ENCODE measurements around the gene TMEM135.
"Not testable (repeated sequence)": the region's sequence is repeated elsewhere in the genome, so short reads cannot be mapped to it uniquely, and the experiment has no call there.

TMEM135 gene

DNA sequence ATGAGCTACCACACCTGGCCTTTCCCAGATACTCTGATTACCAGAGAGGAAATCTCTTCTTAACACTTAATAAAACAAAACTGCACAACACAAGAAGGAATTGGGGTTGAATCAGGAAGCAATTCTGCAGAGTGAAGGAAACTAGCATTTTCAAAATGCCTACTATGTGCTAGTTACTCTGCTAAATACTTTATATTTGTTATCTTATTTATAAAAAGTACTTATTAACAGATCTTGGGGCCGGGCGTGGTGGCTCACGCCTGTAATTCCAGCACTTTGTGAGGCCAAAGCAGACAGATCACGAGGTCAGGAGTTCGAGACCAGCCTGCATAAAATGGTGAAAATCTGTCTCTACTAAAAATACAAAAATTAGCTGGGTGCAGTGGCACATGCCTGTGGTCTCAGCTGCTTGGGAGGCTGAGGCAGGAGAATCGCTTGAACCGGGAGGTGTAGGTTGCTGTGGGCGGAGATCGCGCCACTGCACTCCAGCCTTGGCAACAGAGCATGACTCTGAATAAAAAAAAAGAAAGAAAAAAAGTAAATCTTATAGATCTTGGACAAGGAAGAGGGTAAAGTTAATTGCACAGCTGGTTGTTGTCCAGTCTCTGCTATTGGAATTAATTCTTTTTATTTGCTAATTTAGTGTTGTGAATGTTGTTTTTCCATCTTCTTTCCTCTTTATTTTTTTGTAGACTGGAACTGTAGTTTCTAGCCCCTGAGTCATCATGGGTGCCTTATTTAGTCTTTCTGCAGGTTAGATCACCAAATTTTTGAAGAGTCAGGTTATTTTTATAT is 22.1 kb downstream of the TMEM135 start:
- in situ Hi-C loops (cut with HindIII; ENCODE audit: low pct_ligation_motif_present, low pct_unique_long_range_greater_than_20kb, low sequenced_read_pairs), result no loop called here
- no peak for DNase-seq

DNA sequence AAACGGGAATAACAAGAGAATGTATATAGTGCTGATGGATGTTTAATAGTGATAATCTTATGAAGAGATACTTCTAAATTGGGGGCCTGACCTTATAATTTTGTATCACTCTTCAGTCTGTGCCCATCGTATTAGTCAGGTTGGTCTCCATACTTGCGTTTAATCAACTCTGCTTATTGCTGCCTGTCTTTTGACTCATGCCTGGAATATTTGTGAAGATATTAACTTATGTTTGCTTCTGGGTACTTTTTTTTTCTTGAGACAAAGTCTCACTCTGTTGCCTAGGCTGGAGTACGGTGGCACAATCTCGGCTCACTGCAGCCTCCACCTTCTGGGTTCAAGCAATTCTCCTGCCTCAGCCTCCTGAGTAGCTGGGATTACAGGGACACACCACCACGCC is 24.0 kb downstream of the TMEM135 start:
- in situ Hi-C loops (cut with HindIII; ENCODE audit: low pct_ligation_motif_present, low pct_unique_long_range_greater_than_20kb, low sequenced_read_pairs), result no loop called here
- no peak for DNase-seq

DNA sequence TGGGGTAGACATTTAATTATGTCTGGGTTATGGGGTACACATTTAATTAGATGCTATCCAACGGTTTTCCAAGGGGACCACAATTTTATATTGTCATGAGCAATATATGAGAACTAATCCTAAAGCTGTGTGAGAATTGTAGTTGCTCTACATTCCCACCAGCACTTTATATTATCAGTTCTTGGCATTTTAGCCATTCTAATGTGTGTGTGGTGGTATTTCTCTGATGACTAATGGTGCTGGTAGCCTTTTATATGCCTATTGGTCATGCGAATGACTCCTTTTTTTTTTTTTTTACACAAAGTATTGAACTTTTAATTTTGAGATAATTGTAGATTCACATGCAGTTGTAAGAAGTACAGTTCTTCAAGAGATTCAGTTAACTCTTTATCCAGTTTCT is 26.2 kb downstream of the TMEM135 start:
- no peak for DNase-seq
- in situ Hi-C loops (cut with HindIII; ENCODE audit: low pct_ligation_motif_present, low pct_unique_long_range_greater_than_20kb, low sequenced_read_pairs), result no loop called here

DNA sequence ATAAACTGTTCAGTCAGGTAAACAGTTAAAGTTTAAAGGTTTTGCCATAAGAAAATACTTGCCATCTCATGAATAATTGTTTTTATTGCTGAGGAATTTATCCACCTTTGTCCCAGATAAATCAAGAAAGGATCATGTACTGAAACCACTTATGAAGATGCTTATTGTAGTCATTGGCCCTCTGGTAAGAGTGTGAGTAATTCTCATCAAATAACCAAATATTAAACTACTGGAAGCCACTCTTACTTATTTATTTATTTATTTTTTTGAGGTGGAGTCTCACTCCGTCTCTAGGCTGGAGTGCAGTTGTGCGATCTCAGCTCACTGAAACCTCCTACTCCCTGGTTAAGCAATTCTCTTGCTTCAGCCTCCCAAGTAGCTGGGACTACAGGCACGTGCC is 35.1 kb downstream of the TMEM135 start:
- in situ Hi-C loops (cut with HindIII; ENCODE audit: low pct_ligation_motif_present, low pct_unique_long_range_greater_than_20kb, low sequenced_read_pairs), result no loop called here
- no peak for DNase-seq

DNA sequence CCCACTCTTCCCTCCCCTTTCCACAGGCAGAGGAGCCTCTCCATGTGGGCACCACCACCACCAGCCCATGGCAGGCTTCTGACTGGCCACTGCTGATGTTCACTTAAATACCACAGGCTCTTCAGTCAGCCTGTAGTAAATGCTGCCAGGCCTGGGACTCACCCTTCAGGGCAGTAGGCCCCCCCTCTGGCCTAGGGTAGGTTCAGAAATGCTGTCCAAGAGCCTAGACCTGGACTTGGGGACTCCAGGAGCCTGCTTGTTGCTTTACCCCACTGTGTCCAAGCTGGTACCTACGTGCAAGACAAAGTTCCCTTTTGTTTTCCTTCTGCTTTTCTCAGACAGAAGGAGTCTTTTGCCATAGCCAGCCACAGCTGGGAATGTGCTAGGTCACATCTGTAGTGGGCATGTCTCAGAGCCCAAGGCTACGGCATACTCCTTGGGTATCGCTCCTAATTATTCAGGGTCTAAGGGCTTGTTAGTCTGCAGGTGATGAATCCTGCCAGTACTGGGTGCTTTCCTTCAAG is 38.6 kb downstream of the TMEM135 start:
- DNase-seq, result no peak
- in situ Hi-C loops (cut with HindIII; ENCODE audit: low pct_ligation_motif_present, low pct_unique_long_range_greater_than_20kb, low sequenced_read_pairs), result no loop called here

DNA sequence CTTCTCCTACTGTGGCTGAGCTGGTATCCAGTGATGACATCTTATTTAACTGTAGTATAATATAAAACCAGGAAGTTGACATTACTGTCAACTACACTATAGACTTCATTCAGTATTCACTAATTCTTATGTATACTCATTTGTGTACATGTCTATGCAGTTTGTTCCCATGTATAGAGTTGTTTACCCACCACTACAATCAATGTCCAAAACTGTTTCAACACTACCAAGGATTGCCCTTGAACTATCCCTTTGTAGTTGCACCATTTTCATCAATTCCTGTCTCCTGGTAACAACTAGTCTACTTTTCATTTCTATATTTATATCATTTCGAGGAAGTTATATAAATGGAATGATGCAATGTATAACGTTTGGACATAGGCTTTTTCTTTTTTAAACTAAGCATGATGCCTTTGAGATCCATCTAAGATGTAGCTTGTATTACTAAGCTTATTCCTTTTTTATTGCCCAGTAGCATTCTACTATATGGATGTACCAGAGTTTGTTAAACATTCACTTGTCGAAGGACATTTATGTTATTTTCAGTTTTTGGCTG is 39.2 kb downstream of the TMEM135 start:
- DNase-seq, result no peak
- in situ Hi-C loops (cut with HindIII; ENCODE audit: low pct_ligation_motif_present, low pct_unique_long_range_greater_than_20kb, low sequenced_read_pairs), result no loop called here

DNA sequence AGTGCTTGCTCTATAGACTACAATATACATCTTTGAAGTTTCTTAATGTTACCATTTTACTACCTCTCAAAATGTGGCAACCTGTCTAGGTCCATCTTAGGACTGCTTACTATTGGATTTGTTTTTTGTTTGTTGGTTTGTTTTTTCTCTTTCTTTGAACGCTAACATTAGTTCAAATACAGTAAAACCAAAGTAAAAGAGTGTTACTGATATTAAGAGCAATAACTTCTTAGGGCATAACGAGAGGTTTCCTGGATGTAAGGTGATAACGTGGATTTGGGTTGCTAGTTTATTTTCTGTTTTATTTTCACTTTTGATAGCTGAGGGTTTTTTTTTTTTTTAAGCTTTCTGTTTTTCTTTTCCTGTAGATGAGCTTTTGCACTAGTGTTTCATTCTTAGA is 43.6 kb downstream of the TMEM135 start:
- in situ Hi-C loops (cut with HindIII; ENCODE audit: low pct_ligation_motif_present, low pct_unique_long_range_greater_than_20kb, low sequenced_read_pairs), result no loop called here
- no peak for DNase-seq

DNA sequence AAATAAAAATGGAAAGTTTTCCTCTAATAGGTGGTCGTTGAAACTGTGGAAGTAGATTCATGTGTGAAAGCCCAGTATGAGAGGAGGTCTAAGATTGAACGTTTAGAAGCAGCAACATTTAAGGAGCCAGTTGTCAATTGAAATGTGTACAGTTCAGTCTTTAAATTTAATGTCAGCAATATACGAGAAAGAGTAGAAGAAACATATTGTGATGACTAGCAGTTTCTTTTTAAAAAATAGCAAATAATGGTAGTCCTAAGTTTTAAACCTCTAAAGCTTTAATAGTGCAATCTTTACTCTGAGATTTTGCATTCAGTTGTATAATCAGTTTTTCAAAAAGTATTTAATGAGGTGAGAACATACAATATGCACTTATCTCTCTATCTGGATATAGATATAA is 44.9 kb downstream of the TMEM135 start:
- in situ Hi-C loops (cut with HindIII; ENCODE audit: low pct_ligation_motif_present, low pct_unique_long_range_greater_than_20kb, low sequenced_read_pairs), result no loop called here
- no peak for DNase-seq

DNA sequence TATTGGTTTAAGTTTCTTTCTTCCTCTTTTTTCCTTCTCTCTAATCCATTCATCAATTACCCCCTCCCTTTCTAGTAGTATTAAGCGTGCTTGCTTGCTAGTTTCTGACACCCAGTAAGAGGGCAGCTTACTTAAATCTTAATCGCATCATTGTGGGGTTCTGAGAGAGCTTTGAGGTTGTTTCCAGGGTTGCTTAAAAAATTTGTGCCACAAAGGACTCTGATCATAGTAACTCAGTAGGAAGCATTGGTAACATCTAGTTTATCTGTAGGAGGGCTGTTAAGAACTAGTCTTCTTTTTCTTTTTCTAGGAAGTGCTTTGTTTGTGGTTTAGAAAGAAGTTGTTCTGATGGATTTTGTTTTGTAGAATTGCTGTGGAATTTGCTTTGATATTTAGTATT is 45.3 kb downstream of the TMEM135 start:
- in situ Hi-C loops (cut with HindIII; ENCODE audit: low pct_ligation_motif_present, low pct_unique_long_range_greater_than_20kb, low sequenced_read_pairs), result no loop called here

DNA sequence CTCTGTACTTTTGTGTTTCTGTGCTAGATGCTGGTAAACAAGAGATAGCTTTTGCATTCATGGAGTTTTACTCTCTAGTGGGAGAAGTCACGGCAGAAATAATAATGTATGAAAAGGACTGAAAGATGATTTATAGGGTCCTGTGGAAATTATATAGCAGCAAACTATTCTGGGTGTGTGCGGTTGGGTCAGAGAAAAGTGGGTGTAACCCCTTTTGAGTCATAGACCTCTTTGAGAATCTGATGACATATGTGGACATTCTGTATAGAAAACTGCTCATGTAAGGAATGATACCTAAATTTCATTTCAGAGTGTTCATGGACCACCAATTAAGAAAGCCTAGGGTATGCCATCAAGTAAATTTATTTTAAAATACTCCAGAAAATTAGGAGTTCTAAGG is 54.4 kb downstream of the TMEM135 start:
- DNase-seq, result no peak
- in situ Hi-C loops (cut with HindIII; ENCODE audit: low pct_ligation_motif_present, low pct_unique_long_range_greater_than_20kb, low sequenced_read_pairs), result no loop called here

More for the DNA sequence above, 45.3 kb downstream of the TMEM135 start:
- no peak for DNase-seq

DNA sequence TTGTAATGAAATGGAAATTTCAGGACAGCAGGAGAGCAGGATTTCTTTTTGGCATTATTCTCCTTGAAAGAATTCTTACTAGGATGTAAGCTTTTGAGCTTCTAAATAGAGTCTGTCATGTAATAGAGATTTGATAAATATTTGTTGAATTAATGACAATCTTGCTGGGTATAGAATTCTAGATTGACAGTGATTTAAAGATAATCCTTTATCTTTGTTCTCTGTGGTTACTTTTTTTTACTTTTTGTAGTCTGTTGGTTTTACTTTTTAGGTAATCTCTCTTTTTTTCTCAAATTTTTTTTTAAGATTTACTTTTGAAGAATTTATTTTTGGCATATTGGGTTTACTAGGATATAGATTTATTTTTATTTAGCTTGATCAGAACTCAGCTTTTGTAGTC is 54.8 kb downstream of the TMEM135 start:
- in situ Hi-C loops (cut with HindIII; ENCODE audit: low pct_ligation_motif_present, low pct_unique_long_range_greater_than_20kb, low sequenced_read_pairs), result no loop called here
- DNase-seq, result no peak

DNA sequence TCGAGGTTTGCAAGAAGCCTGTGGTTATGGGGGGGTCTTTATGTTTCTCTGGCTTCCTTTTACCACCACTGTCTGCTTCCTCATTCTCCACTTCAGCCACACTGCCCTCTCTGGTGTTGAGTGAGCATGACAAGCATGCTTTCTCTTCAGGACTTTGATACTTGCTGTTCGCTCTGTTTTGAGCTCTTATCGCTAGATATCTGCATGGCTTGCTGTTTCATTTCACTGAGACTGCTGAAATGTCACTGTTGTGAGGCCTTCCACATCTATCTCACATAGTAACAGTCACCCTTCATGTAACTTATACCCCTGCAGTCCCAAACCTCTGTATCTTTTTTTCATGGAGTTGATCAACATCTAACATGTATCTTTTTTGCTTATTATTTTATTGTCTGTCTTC is 59.8 kb downstream of the TMEM135 start:
- in situ Hi-C loops (cut with HindIII; ENCODE audit: low pct_ligation_motif_present, low pct_unique_long_range_greater_than_20kb, low sequenced_read_pairs), result no loop called here
- peak; percentile 68 for DNase-seq

DNA sequence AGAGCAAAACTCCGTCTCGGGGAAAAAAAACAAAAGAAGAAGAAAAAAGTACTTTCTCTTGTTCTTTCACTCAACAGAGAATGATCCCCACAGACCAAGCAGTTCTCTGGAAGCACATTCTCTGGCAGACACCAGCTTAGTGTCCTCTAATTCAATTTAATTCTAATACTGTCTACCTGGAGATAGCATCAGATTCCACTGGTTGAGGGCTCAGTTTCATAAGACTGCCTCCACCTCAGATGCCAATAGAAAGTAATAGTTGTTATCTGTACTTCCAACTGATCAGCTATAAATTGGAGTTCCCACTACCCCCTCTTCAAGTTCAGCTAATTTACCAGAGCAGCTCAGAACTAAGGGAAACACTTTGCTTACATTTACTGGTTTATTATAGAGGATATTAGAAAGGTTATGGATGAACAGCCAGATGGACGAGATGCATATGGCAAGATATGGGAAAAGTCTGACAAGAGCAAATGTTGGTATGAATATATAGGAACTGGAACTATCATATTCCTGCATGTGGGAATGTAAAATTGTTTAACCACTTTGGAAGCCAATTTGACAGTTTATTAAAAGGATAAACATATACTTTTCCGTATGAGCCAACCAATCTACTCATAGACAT is 64.3 kb downstream of the TMEM135 start:
- DNase-seq, result no peak
- in situ Hi-C loops (cut with HindIII; ENCODE audit: low pct_ligation_motif_present, low pct_unique_long_range_greater_than_20kb, low sequenced_read_pairs), result no loop called here

DNA sequence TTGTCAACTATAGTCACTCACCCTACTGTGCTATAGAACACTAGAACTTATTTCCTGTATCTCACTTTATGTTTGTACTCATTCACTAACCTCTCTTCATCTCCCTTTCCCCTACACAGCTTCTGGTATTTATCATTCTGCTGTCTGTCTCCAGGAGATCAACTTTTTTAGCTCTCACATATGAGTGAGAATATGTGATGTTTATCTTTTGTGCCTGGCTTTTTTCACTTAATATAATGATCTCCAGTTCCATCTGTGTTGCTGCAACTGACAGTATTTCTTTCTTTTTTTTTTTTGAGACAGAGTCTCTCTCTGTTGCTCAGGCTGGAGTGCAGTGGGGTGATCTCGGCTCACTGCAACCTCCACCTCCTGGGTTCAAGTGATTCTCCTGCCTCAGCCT is 68.1 kb downstream of the TMEM135 start:
- in situ Hi-C loops (cut with HindIII; ENCODE audit: low pct_ligation_motif_present, low pct_unique_long_range_greater_than_20kb, low sequenced_read_pairs); DNase-seq: not testable (repeated sequence)

DNA sequence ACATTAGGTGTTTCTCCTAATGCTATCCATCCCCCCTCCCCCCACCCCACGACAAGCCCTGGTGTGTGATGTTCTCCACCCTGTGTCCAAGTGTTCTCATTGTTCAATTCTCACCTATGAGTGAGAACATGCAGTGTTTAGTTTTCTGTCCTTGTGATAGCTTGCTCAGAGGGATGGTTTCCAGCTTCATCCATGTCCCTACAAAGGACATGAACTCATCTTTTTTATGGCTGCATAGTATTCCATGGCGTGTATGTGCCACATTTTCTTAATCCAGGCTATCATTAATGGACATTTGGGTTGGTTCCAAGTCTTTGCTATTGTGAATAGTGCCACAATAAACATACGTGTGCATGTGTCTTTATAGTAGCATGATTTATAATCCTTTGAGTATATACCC is 69.6 kb downstream of the TMEM135 start:
- DNase-seq; in situ Hi-C loops (cut with HindIII; ENCODE audit: low pct_ligation_motif_present, low pct_unique_long_range_greater_than_20kb, low sequenced_read_pairs): not testable (repeated sequence)

DNA sequence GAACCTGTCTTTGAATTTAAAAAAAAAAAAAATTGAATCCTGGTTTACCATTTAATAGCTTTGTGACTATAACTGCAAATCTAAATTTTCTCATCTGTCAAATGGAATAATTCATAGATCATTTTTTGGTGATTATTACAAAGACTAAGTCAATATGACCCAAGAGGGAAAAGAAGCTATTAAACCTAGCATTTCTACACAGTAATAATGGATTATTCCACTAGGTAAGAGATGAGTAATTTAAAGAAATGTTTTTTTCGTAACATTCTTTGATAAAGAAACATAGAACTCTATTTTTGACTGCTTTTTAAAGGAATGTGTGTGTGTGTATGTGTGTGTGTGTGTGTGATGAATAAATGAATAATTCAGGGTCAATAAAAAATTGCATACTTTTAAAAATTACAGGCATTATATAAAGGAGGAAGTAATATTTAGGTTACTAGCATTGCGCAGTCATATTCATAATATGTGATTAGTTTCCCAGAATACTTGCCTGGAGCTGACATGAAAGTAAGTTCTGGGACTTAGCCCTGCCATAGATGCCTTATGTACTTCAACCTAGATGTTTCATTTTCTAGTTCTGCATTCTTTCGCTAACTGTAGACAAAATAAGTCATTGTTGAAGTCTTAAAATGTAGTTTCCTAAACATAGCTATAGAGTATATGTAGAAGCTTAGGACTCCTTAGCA is 72.9 kb downstream of the TMEM135 start:
- in situ Hi-C loops (cut with HindIII; ENCODE audit: low pct_ligation_motif_present, low pct_unique_long_range_greater_than_20kb, low sequenced_read_pairs), result no loop called here
- DNase-seq, result no peak

DNA sequence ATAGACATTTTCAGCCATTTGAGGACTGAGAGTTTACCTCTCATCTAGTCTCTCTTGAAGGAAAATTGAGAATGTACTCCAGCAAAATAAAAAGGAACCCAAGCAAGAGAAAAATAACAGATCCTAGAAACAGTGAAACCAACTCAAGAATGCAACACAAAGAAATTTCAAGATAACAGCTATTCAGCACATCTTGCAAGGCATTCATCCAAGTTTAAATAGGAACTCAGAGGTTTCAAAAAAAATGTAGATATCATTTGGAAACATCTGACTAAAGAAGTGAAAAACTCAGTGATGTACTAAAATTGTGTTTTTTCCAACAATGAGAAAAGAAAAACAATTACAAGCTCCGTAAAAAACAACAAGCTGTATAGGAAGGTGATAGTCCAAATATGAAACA is 76.4 kb downstream of the TMEM135 start:
- in situ Hi-C loops (cut with HindIII; ENCODE audit: low pct_ligation_motif_present, low pct_unique_long_range_greater_than_20kb, low sequenced_read_pairs), result no loop called here
- no peak for DNase-seq

DNA sequence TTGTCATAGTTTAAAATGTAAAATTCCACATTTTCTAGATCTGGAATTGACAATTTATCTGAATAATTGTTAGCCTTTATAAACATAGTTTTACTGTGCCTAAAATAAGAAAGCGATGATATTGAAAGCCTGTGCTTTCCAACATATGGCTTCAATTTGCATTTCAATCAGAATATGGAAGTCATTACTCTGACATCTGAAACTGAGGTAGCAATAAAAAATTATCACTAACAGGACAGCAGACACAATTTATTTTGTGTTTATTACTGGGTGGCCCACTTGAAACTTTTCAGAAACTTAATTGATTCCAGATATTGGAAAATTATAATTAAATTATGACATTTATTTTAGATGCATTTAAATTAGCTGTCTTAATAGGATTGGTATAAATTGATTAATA is 78.5 kb downstream of the TMEM135 start:
- no peak for DNase-seq
- in situ Hi-C loops (cut with HindIII; ENCODE audit: low pct_ligation_motif_present, low pct_unique_long_range_greater_than_20kb, low sequenced_read_pairs), result no loop called here

DNA sequence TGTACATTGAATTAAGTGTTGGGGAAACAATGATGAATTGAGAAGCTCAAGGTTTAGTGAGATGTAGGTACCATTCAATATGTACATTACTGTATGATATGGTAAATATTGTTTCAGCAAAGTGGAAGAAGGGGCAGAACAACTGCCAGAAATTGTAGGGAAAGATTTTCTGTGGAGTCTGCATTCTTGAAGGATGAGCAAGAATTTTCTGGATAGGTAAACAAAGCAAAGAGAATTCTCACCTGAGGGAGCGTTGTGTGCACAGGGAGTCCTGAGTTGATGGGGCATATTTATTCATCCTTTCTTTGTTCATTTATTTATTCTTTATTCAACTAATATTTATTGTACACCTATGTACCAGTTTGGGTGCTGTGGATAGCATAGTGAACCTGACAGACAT is 83.2 kb downstream of the TMEM135 start:
- in situ Hi-C loops (cut with HindIII; ENCODE audit: low pct_ligation_motif_present, low pct_unique_long_range_greater_than_20kb, low sequenced_read_pairs), result no loop called here
- DNase-seq, result no peak
